Tibial nerve (tissue), 3 donors: Measurements from ENCODE around the gene SDCCAG8.

Experiments used
- EP300 ChIP-seq, 2 donors: sonication (generic); formaldehyde crosslinking; IDR thresholded peaks; one replicate each; pipeline ENCODE4 v1.6.1; 2017; ENCODE audit warnings: antibody characterized with exemption in 2 of 2, mild to moderate bottlenecking in 1 of 2
- POLR2A ChIP-seq, 2 donors: fragments of 450-650 bp; IDR thresholded peaks; one replicate each; pipeline ENCODE4 v1.6.1; 2017; ENCODE audit warnings: antibody characterized with exemption in 2 of 2, mild to moderate bottlenecking in 2 of 2, moderate library complexity in 2 of 2

DNA sequence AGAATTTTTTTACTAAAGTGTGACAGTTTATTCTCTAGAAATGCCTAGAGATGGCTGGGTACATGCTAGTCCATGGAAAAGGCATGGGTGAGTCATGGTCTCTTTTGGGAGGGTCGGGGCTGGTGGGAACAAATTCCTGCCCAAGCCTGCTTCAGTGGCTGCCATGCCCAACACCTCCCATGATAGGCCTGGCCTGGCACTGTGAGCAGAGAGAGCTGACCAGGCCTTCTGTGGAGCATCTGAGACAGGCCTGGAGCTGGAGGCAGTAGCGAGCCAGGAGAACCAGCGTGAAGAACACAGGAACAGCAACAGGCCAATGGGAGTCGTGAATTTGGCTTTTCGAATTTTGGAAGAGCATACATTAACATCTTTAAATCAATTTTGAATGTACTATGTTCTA lies 209.2 kb downstream of the SDCCAG8 start:
- TF ChIP-seq POLR2A (IDR thresholded peaks at IDR 0.05) (no peak), EP300 (IDR thresholded peaks at IDR 0.05) (no peak)
